ENCODE results near the gene EIF2S2.

- TF ChIP-seq CTCF (IDR thresholded peaks at IDR 0.05; ENCODE audit: insufficient read depth, low read length, poor library complexity, severe bottlenecking) (no peak), EZH2phosphoT487 (conservative IDR thresholded peaks at IDR 0.05; ENCODE audit: low read length) (no peak)
Observed at GRCh38 chr20:34066476-34067090, 45.5 kb downstream of the EIF2S2 start.

Measured in SU-DHL-6 (cell line).